Panc1 (cell line): ENCODE data around the gene SUSD2. TPM values are rescaled to one million over a fixed set of nuclear protein-coding genes. Genes with fewer than 3 reads are reported as not detected.
A peak's percentile ranks its signal among the peaks of the same experiment; 100 is the strongest.

Experiments
- ATAC-seq: fragments of 200-7000 bp; cut with Tn5 transposase; 2 replicates; pipeline ENCODE4 v1.9.1; 2020; ENCODE audit warnings: mild to moderate bottlenecking, moderate library complexity
- BruUV-seq: library from RNA; stranded (reverse); fragments of 400-500 nt; replicated peaks from 2 replicates; lab custom pipeline; 2021; lab: Mats Ljungman, UMichigan
- CTCF ChIA-PET: fragments of 300-600 bp; sonication (Branson Sonifier 250); formaldehyde crosslinking; loops from one replicate; lab custom pipeline; 2022; ENCODE audit warnings: antibody characterized with exemption; lab: Charles Lee
- POLR2A ChIA-PET: fragments of 300-600 bp; sonication (Branson Sonifier 250); formaldehyde crosslinking; loops from one replicate; lab custom pipeline; 2022; ENCODE audit warnings: antibody characterized with exemption; lab: Charles Lee
- DNase-seq: peaks from one replicate; pipeline ENCODE4 v3.0.0-alpha.2; 2010; ENCODE audit warnings: low read depth, low spot score
- H3K27ac ChIP-seq: 2 replicates; pipeline ENCODE4 v1.5.1; 2011; ENCODE audit warnings: mild to moderate bottlenecking, low read length, inconsistent platforms
- H3K27me3 ChIP-seq: fragments of 200-500 bp; sonication (Bioruptor generic); 2 replicates; pipeline ENCODE4 v1.6.0; 2014; ENCODE audit warnings: low read length, inconsistent platforms; ENCODE audit not compliant: control insufficient read depth, insufficient read depth
- H3K36me3 ChIP-seq: fragments of 200-500 bp; sonication (Bioruptor generic); 2 replicates; pipeline ENCODE4 v1.5.1; 2014; ENCODE audit warnings: inconsistent platforms, mild to moderate bottlenecking, low read length, moderate library complexity; ENCODE audit not compliant: control insufficient read depth, insufficient read depth
- H3K4me1 ChIP-seq: 2 replicates; pipeline ENCODE4 v1.5.1; 2011; ENCODE audit warnings: inconsistent platforms, mild to moderate bottlenecking, low read length, moderate library complexity; ENCODE audit not compliant: control insufficient read depth, insufficient read depth
- H3K4me3 ChIP-seq, 2 experiments: 2 replicates each; pipeline ENCODE4 v1.5.1; 2011 to 2012; ENCODE audit warnings: low read depth in 2 of 2, low read length in 2 of 2, mild to moderate bottlenecking in 2 of 2, inconsistent platforms in 1 of 2, moderate library complexity in 1 of 2
- H3K9me3 ChIP-seq: fragments of 200-500 bp; sonication (Bioruptor generic); 2 replicates; pipeline ENCODE4 v1.5.1; 2014; ENCODE audit warnings: low read depth, mild to moderate bottlenecking, inconsistent platforms, low read length, moderate library complexity; ENCODE audit not compliant: control insufficient read depth, insufficient read depth
- POLR2AphosphoS5 ChIP-seq: IDR thresholded peaks from 2 replicates; pipeline ENCODE4 v1.6.1; 2012; ENCODE audit warnings: mild to moderate bottlenecking, low read depth, low read length, moderate library complexity
- SIN3A ChIP-seq: IDR thresholded peaks from 2 replicates; pipeline ENCODE4 v1.6.1; 2012; ENCODE audit warnings: low read depth, mild to moderate bottlenecking, low read length, moderate library complexity, borderline replicate concordance; ENCODE audit not compliant: insufficient read depth
- TCF7L2 ChIP-seq: IDR thresholded peaks from 2 replicates; pipeline ENCODE4 v1.6.1; 2011; ENCODE audit warnings: mild to moderate bottlenecking, low read depth, low read length, inconsistent platforms
- in situ Hi-C: cut with HindIII; loops from 2 replicates; pipeline ENCODE4 v1.10.0; 2016; ENCODE audit warnings: low sequenced_read_pairs, low pct_unique_long_range_greater_than_20kb
- intact Hi-C: fragments of 100-400 bp; cut with micrococcal nuclease; formaldehyde crosslinking; loops from one replicate; pipeline ENCODE4 v1.10.0; 2022; ENCODE audit not compliant: unreplicated experiment
- total RNA-seq: library from RNA; stranded (reverse); gene quantifications from one replicate; pipeline ENCODE4 v1.2.1, GENCODE V29; 2021; ENCODE audit not compliant: unreplicated experiment
- TF ChIP-seq, protein P1 (sequence below): fragments of 450-650 bp; IDR thresholded peaks from 2 replicates; pipeline ENCODE4 v1.5.1; 2017; ENCODE audit warnings: mild to moderate bottlenecking
- TF ChIP-seq, protein P2 (sequence below), 2 experiments: IDR thresholded peaks; 2 replicates each; pipeline ENCODE4 v1.6.1; 2011 to 2012; ENCODE audit warnings: low read depth in 2 of 2, control low read depth in 1 of 2, low read length in 1 of 2, mild to moderate bottlenecking in 1 of 2, moderate library complexity in 1 of 2; ENCODE audit not compliant: insufficient read depth in 1 of 2

Gene SUSD2
- total RNA-seq, 1 experiment from 2014 or later, result 10.6 TPM

DNA sequence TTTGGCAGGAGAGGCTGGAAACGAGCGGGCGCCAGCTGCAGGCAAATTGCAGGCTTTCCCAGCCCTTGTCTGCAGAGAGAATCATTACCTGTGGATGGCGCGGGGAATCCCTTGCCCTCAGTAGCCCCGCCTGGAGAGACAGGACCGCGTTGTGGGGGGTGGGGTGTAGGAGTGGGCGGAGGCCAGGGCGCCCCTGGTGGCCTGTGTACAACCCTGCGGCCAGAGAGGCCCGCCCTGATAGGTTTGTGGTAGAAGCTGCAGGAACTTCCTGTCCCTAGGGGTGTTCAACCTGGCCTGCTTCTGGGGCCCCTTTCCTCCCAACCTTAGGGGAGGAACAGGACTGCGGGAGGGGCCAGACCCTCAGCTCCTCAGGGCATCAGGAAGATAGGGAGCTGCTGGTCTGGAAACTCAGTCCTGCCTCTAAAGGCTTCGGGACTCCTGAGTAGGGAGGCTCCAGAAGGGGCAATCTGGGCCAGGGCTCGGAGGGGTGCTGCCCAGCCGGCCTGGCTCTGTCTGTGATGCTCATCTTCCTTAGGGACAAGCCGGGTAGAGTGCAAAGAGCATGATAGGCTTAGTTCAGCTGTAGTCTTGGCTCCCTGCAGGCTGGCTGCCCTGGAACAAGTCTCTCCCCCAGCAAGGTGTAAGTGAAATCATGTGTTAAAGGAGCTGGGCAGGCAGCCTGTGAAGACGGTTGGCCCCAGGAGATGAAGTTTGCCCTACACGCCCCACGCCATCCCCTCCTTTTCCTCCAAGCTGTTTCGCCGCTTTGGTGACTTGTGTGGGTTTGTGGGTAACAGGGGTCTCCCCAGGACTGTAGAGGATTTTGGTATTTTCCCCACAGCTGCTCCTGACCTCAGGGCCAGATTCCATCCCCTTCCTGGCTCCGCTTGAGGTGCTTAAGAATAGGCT lies 24.1 kb upstream of the SUSD2 start:
- no TSS peak for BruUV-seq
- ChIA-PET POLR2A (no interaction called here), CTCF (interaction anchor here (0.6 to 1.4 kb wide), 5 partner anchors 10 to 633 kb away, joined by 3 to 7 read pairs (median 3); partner anchors contain the start of gene SUSD2)
- intact Hi-C loops, result no loop called here
- H3K9me3 ChIP-seq, result no peaks in the 10 kb centered on the region
- H3K4me1 ChIP-seq, result peaks cover 26% of the 10 kb centered on the region
- peak; percentile 91 for ATAC-seq
- DNase-seq, result no peak
- peak overlapping the region; percentile 59 to 71 for H3K4me3 ChIP-seq
- TF ChIP-seq, protein P1, sequence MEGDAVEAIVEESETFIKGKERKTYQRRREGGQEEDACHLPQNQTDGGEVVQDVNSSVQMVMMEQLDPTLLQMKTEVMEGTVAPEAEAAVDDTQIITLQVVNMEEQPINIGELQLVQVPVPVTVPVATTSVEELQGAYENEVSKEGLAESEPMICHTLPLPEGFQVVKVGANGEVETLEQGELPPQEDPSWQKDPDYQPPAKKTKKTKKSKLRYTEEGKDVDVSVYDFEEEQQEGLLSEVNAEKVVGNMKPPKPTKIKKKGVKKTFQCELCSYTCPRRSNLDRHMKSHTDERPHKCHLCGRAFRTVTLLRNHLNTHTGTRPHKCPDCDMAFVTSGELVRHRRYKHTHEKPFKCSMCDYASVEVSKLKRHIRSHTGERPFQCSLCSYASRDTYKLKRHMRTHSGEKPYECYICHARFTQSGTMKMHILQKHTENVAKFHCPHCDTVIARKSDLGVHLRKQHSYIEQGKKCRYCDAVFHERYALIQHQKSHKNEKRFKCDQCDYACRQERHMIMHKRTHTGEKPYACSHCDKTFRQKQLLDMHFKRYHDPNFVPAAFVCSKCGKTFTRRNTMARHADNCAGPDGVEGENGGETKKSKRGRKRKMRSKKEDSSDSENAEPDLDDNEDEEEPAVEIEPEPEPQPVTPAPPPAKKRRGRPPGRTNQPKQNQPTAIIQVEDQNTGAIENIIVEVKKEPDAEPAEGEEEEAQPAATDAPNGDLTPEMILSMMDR, result peak; percentile 88
- no peak for TF ChIP-seq TCF7L2
- H3K27ac ChIP-seq, result peak overlapping the region; percentile 77
- no peaks in the 10 kb centered on the region for H3K36me3 ChIP-seq
- in situ Hi-C loops, result no loop called here
- no peaks in the 10 kb centered on the region for H3K27me3 ChIP-seq

DNA sequence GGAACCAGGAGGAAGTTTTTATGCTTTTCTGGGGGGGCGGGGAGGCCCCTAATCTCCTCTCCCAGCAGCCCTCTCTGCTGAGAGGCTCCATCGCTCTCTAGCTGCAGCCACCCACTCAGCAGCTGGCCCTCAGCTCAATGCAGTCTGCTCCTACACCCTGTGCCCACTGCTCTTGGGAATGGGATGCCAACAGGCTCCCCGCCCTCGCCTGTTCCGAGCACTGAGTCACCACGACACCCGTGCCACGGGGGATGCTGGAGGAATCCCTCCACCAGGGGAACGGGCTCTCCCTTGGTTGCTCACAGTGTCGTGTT lies 23.5 kb upstream of the SUSD2 start:
- TF ChIP-seq, protein P2, sequence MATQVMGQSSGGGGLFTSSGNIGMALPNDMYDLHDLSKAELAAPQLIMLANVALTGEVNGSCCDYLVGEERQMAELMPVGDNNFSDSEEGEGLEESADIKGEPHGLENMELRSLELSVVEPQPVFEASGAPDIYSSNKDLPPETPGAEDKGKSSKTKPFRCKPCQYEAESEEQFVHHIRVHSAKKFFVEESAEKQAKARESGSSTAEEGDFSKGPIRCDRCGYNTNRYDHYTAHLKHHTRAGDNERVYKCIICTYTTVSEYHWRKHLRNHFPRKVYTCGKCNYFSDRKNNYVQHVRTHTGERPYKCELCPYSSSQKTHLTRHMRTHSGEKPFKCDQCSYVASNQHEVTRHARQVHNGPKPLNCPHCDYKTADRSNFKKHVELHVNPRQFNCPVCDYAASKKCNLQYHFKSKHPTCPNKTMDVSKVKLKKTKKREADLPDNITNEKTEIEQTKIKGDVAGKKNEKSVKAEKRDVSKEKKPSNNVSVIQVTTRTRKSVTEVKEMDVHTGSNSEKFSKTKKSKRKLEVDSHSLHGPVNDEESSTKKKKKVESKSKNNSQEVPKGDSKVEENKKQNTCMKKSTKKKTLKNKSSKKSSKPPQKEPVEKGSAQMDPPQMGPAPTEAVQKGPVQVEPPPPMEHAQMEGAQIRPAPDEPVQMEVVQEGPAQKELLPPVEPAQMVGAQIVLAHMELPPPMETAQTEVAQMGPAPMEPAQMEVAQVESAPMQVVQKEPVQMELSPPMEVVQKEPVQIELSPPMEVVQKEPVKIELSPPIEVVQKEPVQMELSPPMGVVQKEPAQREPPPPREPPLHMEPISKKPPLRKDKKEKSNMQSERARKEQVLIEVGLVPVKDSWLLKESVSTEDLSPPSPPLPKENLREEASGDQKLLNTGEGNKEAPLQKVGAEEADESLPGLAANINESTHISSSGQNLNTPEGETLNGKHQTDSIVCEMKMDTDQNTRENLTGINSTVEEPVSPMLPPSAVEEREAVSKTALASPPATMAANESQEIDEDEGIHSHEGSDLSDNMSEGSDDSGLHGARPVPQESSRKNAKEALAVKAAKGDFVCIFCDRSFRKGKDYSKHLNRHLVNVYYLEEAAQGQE (IDR thresholded peaks at IDR 0.05; ENCODE audit: insufficient read depth in 1 of 2, low read depth in 2 of 2, low read length in 1 of 2), result no peak
- no peak for TF ChIP-seq POLR2AphosphoS5
- TF ChIP-seq TCF7L2, result no peak
- TF ChIP-seq, protein P1, result no peak
- no peak for TF ChIP-seq SIN3A
- ChIA-PET POLR2A (no interaction called here), CTCF (interaction anchor here (0.6 to 1.2 kb wide), 4 partner anchors 17 to 633 kb away, joined by 3 to 5 read pairs (median 3); partner anchors contain the start of gene SUSD2)
- intact Hi-C loops (no loop called here), in situ Hi-C loops (no loop called here)
- no peaks in the 10 kb centered on the region for H3K36me3 ChIP-seq
- peaks cover 26% of the 10 kb centered on the region for H3K4me1 ChIP-seq
- ATAC-seq (no peak), DNase-seq (no peak)
- H3K9me3 ChIP-seq, result no peaks in the 10 kb centered on the region
- no TSS peak for BruUV-seq
- peak overlapping the region; percentile 77 for H3K27ac ChIP-seq
- H3K4me3 ChIP-seq, result no peak overlapping the region
- H3K27me3 ChIP-seq, result no peaks in the 10 kb centered on the region
